Liver (tissue), 9 donors: Measurements from ENCODE around the gene CTSC. TPM values are rescaled to one million over a fixed set of nuclear protein-coding genes. Genes with fewer than 3 reads are reported as not detected.

Experiments
- DNase-seq: peaks from one replicate; pipeline ENCODE4 v3.0.0-alpha.2; 2017; ENCODE audit warnings: low spot score
- H3K27ac ChIP-seq, 2 donors: one replicate each; pipeline ENCODE4 v1.7.0; 2013; ENCODE audit warnings: inconsistent platforms in 2 of 2, low read length in 2 of 2, control low read depth in 1 of 2, low read depth in 1 of 2, mild to moderate bottlenecking in 1 of 2
- H3K27me3 ChIP-seq, 4 donors: one replicate each; pipeline versions ENCODE4 v1.6.1 to v1.7.0; 2013; ENCODE audit warnings: low read length in 3 of 4, inconsistent platforms in 1 of 4, mild to moderate bottlenecking in 1 of 4, moderate library complexity in 1 of 4; ENCODE audit not compliant: control insufficient read depth in 4 of 4, insufficient read depth in 4 of 4
- H3K36me3 ChIP-seq, 4 donors: one replicate each; pipeline versions ENCODE4 v1.6.1 to v1.7.0; 2013; ENCODE audit warnings: low read length in 3 of 4, mild to moderate bottlenecking in 3 of 4, low read depth in 1 of 4, moderate library complexity in 1 of 4; ENCODE audit not compliant: control insufficient read depth in 4 of 4, insufficient read depth in 3 of 4
- H3K4me1 ChIP-seq, 4 donors: one replicate each; pipeline versions ENCODE4 v1.6.1 to v1.7.0; 2013; ENCODE audit warnings: low read length in 3 of 4, mild to moderate bottlenecking in 3 of 4, moderate library complexity in 1 of 4; ENCODE audit not compliant: control insufficient read depth in 4 of 4, insufficient read depth in 4 of 4
- H3K4me3 ChIP-seq, 3 donors: one replicate each; pipeline versions ENCODE4 v1.6.1 to v1.7.0; 2013; ENCODE audit warnings: low read length in 3 of 3, control low read depth in 1 of 3, low read depth in 1 of 3, mild to moderate bottlenecking in 1 of 3
- H3K9ac ChIP-seq, 2 donors: one replicate each; pipeline ENCODE4 v1.7.0; 2013; ENCODE audit warnings: low read length in 2 of 2, mild to moderate bottlenecking in 2 of 2, moderate library complexity in 2 of 2, control low read depth in 1 of 2, low read depth in 1 of 2
- H3K9me3 ChIP-seq, 4 donors: one replicate each; pipeline versions ENCODE4 v1.6.1 to v1.7.0; 2013; ENCODE audit warnings: low read length in 3 of 4; ENCODE audit not compliant: control insufficient read depth in 4 of 4
- CTCF ChIP-seq: fragments of 150-350 bp; IDR thresholded peaks from 2 replicates; pipeline ENCODE4 v1.5.1; 2017; ENCODE audit warnings: improper control_type of control experiment, low read depth, low read length; ENCODE audit not compliant: missing input control
- EGR1 ChIP-seq, 2 donors: IDR thresholded peaks; 2 replicates each; pipeline ENCODE4 v1.6.1; 2016 to 2018; ENCODE audit warnings: antibody characterized with exemption in 2 of 2, low read depth in 2 of 2
- FOXA1 ChIP-seq: IDR thresholded peaks from 2 replicates; pipeline ENCODE4 v1.6.1; 2016; ENCODE audit warnings: antibody characterized with exemption
- FOXA2 ChIP-seq: IDR thresholded peaks from 2 replicates; pipeline ENCODE4 v1.6.1; 2016; ENCODE audit warnings: antibody characterized with exemption
- GABPA ChIP-seq, 2 donors: IDR thresholded peaks in 1 of 2; conservative IDR thresholded peaks in 1 of 2; 2 replicates each; pipeline ENCODE4 v1.6.1; 2016; ENCODE audit warnings: antibody characterized with exemption in 2 of 2, mild to moderate bottlenecking in 1 of 2, moderate library complexity in 1 of 2
- HNF4A ChIP-seq, 2 donors: conservative IDR thresholded peaks; 2 replicates each; pipeline ENCODE4 v1.6.1; 2016; ENCODE audit warnings: antibody characterized with exemption in 2 of 2, mild to moderate bottlenecking in 2 of 2
- HNF4G ChIP-seq: IDR thresholded peaks from 2 replicates; pipeline ENCODE4 v1.6.1; 2016; ENCODE audit warnings: antibody characterized with exemption
- JUND ChIP-seq, 2 donors: IDR thresholded peaks; 2 replicates each; pipeline ENCODE4 v1.6.1; 2016; ENCODE audit warnings: antibody characterized with exemption in 2 of 2
- NR2F2 ChIP-seq: IDR thresholded peaks from 2 replicates; pipeline ENCODE4 v1.6.1; 2016; ENCODE audit warnings: antibody characterized with exemption
- RAD21 ChIP-seq, 2 donors: IDR thresholded peaks; 2 replicates each; pipeline ENCODE4 v1.6.1; 2016; ENCODE audit warnings: antibody characterized with exemption in 2 of 2, mild to moderate bottlenecking in 2 of 2
- RXRA ChIP-seq, 2 donors: IDR thresholded peaks; 2 replicates each; pipeline ENCODE4 v1.6.1; 2017 to 2018; ENCODE audit warnings: antibody characterized with exemption in 2 of 2, mild to moderate bottlenecking in 1 of 2
- SP1 ChIP-seq: IDR thresholded peaks from 2 replicates; pipeline ENCODE4 v1.6.1; 2018; ENCODE audit warnings: antibody characterized with exemption, mild to moderate bottlenecking
- WGBS: extraction: QIAGEN DNeasy Blood & Tissue Kit; methylation state at CpG from one replicate; pipeline ENCODE4 v1.1.7; 2013; 5-methylcytosine and 5-hydroxymethylcytosine counted together
- polyA plus RNA-seq, 2 donors: library from polyadenylated mRNA; stranded (reverse) in 1 of 2; unstranded in 1 of 2; fragments of 200-250 nt in 1 of 2; fragments of >200 nt in 1 of 2; fragmentation: Nextera tagmentation in 1 of 2; extraction: Ambion mirVana in 1 of 2; gene quantifications; one replicate each; pipeline versions ENCODE4 v1.2.1 to v1.2.3, GENCODE V29; 2013 to 2015
- total RNA-seq, 2 donors: library from RNA; depleted of rRNA; stranded (reverse); fragments of >200 nt; gene quantifications; one replicate each; pipeline ENCODE4 v1.2.3, GENCODE V29; 2014
- TF ChIP-seq, protein P1 (sequence below): IDR thresholded peaks from 2 replicates; pipeline ENCODE4 v1.6.1; 2016; ENCODE audit warnings: antibody characterized with exemption
- TF ChIP-seq, protein P2 (sequence below): IDR thresholded peaks from 2 replicates; pipeline ENCODE4 v1.6.1; 2016; ENCODE audit warnings: antibody characterized with exemption, mild to moderate bottlenecking
- TF ChIP-seq, protein P3 (sequence below): IDR thresholded peaks from 2 replicates; pipeline ENCODE4 v1.6.1; 2016; ENCODE audit warnings: antibody characterized with exemption
- donor health status: healthy.
- donor health status: healthy.
- donor health status: healthy.
- donor health status: healthy.
- donor health status: healthy.

CTSC gene
- total and polyA plus RNA-seq, 4 donors: 22.4 to 68.7 (median 31.3) TPM

DNA sequence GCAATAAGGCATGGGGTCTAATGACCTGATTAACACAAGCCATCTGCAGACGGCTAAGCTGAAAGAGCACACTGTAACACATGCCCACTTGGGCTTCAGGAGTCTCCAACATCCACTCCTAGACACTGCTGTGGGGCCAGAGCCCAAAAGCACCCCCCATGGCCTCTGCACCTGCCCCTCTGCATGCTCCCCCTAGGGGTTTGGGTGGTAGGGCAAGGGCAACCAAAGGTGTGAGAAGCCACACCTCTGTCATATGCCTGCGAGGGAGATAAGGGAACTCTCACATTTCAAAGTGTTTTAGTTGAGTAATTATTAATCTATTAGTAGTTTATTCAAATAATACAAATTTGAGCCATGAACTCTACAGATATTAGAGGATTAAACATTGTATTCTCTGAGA is 30.8 kb downstream of the CTSC start:
- no peaks in the 10 kb centered on the region for H3K4me1 ChIP-seq
- WGBS: 86% methylated on average over 2 of the region's 2 CpGs
- no peak for DNase-seq
- H3K9me3 ChIP-seq: no peaks in the 10 kb centered on the region
- no peaks in the 10 kb centered on the region for H3K27me3 ChIP-seq
- H3K36me3 ChIP-seq: peaks cover 0 to 8% (median 0%) of the 10 kb centered on the region in 4 donors
- no peak overlapping the region for H3K9ac ChIP-seq
- H3K27ac ChIP-seq: no peak overlapping the region
- TF ChIP-seq, protein P1, sequence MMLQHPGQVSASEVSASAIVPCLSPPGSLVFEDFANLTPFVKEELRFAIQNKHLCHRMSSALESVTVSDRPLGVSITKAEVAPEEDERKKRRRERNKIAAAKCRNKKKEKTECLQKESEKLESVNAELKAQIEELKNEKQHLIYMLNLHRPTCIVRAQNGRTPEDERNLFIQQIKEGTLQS: no peak
- TF ChIP-seq, protein P2, sequence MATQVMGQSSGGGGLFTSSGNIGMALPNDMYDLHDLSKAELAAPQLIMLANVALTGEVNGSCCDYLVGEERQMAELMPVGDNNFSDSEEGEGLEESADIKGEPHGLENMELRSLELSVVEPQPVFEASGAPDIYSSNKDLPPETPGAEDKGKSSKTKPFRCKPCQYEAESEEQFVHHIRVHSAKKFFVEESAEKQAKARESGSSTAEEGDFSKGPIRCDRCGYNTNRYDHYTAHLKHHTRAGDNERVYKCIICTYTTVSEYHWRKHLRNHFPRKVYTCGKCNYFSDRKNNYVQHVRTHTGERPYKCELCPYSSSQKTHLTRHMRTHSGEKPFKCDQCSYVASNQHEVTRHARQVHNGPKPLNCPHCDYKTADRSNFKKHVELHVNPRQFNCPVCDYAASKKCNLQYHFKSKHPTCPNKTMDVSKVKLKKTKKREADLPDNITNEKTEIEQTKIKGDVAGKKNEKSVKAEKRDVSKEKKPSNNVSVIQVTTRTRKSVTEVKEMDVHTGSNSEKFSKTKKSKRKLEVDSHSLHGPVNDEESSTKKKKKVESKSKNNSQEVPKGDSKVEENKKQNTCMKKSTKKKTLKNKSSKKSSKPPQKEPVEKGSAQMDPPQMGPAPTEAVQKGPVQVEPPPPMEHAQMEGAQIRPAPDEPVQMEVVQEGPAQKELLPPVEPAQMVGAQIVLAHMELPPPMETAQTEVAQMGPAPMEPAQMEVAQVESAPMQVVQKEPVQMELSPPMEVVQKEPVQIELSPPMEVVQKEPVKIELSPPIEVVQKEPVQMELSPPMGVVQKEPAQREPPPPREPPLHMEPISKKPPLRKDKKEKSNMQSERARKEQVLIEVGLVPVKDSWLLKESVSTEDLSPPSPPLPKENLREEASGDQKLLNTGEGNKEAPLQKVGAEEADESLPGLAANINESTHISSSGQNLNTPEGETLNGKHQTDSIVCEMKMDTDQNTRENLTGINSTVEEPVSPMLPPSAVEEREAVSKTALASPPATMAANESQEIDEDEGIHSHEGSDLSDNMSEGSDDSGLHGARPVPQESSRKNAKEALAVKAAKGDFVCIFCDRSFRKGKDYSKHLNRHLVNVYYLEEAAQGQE: no peak
- TF ChIP-seq JUND (IDR thresholded peaks at IDR 0.05) (no peak), RXRA (IDR thresholded peaks at IDR 0.05) (no peak), FOXA2 (no peak), NR2F2 (no peak), CTCF (no peak), SP1 (no peak), EGR1 (IDR thresholded peaks at IDR 0.05; ENCODE audit: low read depth in 2 of 2) (no peak), HNF4A (conservative IDR thresholded peaks at IDR 0.05) (no peak), FOXA1 (no peak), GABPA (IDR thresholded peaks at IDR 0.05 in 1 of 2, conservative IDR thresholded peaks at IDR 0.05 in 1 of 2) (no peak), RAD21 (IDR thresholded peaks at IDR 0.05) (no peak), HNF4G (no peak)
- TF ChIP-seq, protein P3, sequence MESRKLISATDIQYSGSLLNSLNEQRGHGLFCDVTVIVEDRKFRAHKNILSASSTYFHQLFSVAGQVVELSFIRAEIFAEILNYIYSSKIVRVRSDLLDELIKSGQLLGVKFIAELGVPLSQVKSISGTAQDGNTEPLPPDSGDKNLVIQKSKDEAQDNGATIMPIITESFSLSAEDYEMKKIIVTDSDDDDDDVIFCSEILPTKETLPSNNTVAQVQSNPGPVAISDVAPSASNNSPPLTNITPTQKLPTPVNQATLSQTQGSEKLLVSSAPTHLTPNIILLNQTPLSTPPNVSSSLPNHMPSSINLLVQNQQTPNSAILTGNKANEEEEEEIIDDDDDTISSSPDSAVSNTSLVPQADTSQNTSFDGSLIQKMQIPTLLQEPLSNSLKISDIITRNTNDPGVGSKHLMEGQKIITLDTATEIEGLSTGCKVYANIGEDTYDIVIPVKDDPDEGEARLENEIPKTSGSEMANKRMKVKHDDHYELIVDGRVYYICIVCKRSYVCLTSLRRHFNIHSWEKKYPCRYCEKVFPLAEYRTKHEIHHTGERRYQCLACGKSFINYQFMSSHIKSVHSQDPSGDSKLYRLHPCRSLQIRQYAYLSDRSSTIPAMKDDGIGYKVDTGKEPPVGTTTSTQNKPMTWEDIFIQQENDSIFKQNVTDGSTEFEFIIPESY: no peak
- no peak overlapping the region for H3K4me3 ChIP-seq

- TF ChIP-seq RXRA (IDR thresholded peaks at IDR 0.05): no peak
- TF ChIP-seq SP1: no peak
- H3K4me3 ChIP-seq: no peak overlapping the region
- H3K9me3 ChIP-seq: no peaks in the 10 kb centered on the region
- H3K36me3 ChIP-seq: peaks cover 0 to 8% (median 0%) of the 10 kb centered on the region in 4 donors
- WGBS: 94% methylated on average over 1 of the region's 1 CpG
- H3K27me3 ChIP-seq: no peaks in the 10 kb centered on the region
- no peak for DNase-seq
- no peaks in the 10 kb centered on the region for H3K4me1 ChIP-seq
- no peak overlapping the region for H3K9ac ChIP-seq
- H3K27ac ChIP-seq: no peak overlapping the region
These were observed 32.1 kb downstream of the CTSC start for GRCh38 chr11:88305430-88305829.
